Mesothelial cell of epicardium (in vitro differentiated cells): ENCODE data around the gene GDF11. TPM values are rescaled to one million over a fixed set of nuclear protein-coding genes. Genes with fewer than 3 reads are reported as not detected.

Experiments used
- DNase-seq, 2 experiments: peaks; one replicate each; pipeline ENCODE4 v3.0.0; 2021; ENCODE audit warnings: low spot score in 2 of 2; ENCODE audit not compliant: unreplicated experiment in 2 of 2
- H3K27ac Mint-ChIP-seq: 2 replicates; pipeline ENCODE4 v1.8.0; 2021; ENCODE audit warnings: mixed read lengths
- H3K27me3 Mint-ChIP-seq: 2 replicates; pipeline ENCODE4 v1.8.0; 2021; ENCODE audit warnings: low read depth, mixed read lengths
- H3K36me3 Mint-ChIP-seq: 2 replicates; pipeline ENCODE4 v1.8.0; 2021; ENCODE audit warnings: mixed read lengths
- H3K4me1 Mint-ChIP-seq: 2 replicates; pipeline ENCODE4 v1.8.0; 2021; ENCODE audit warnings: mixed read lengths
- H3K4me3 Mint-ChIP-seq: 2 replicates; pipeline ENCODE4 v1.8.0; 2021; ENCODE audit warnings: mild to moderate bottlenecking, moderate library complexity, mixed read lengths
- H3K9me3 Mint-ChIP-seq: 2 replicates; pipeline ENCODE4 v1.8.0; 2021; ENCODE audit warnings: mixed read lengths
- total RNA-seq: library from RNA; stranded (reverse); gene quantifications from 3 replicates; pipeline ENCODE4 v1.2.1, GENCODE V29; 2021
- TF ChIP-seq, protein P1 (sequence below): fragments of 200-600 bp; sonication (generic); IDR thresholded peaks from one replicate; pipeline ENCODE4 v1.5.0; 2021; ENCODE audit warnings: antibody characterized with exemption; ENCODE audit not compliant: unreplicated experiment

GDF11 gene
- total RNA-seq, 1 donor from 2014 or later: 18.1 TPM

DNA sequence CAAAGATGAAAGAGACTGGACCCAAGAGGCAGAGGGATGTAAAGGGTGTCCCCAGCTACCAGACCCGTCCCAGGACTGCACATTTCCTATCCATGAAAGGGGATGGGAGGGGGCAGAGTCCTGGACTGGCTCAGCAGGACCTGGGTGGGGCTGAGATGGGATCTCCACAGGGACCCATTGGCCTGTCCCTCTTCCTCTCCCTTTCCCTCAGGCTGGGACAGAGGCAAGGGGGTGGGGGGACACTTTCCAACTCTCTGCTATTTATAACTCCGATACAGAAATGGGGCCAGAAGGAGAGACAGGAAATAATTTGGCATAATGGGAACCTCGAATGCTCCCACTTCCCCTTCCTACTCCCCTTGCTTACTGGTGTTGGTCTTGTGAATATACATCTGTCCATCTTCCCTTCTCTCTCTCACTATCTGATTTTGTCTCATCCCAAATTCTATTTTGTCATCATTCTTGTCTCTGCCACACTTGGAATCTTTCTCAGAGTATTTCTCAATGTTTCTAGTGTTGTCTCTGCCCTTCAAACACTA, 34.2 kb upstream of the GDF11 start:
- Mint-ChIP-seq H3K27ac (no peak overlapping the region), H3K4me3 (peak overlapping the region; percentile 74), H3K4me1 (peaks cover 17% of the 10 kb centered on the region), H3K27me3 (peaks cover 84% of the 10 kb centered on the region), H3K36me3 (no peaks in the 10 kb centered on the region), H3K9me3 (no peaks in the 10 kb centered on the region)
- TF ChIP-seq, protein P1, sequence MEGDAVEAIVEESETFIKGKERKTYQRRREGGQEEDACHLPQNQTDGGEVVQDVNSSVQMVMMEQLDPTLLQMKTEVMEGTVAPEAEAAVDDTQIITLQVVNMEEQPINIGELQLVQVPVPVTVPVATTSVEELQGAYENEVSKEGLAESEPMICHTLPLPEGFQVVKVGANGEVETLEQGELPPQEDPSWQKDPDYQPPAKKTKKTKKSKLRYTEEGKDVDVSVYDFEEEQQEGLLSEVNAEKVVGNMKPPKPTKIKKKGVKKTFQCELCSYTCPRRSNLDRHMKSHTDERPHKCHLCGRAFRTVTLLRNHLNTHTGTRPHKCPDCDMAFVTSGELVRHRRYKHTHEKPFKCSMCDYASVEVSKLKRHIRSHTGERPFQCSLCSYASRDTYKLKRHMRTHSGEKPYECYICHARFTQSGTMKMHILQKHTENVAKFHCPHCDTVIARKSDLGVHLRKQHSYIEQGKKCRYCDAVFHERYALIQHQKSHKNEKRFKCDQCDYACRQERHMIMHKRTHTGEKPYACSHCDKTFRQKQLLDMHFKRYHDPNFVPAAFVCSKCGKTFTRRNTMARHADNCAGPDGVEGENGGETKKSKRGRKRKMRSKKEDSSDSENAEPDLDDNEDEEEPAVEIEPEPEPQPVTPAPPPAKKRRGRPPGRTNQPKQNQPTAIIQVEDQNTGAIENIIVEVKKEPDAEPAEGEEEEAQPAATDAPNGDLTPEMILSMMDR: no peak
- no peak for DNase-seq

DNA sequence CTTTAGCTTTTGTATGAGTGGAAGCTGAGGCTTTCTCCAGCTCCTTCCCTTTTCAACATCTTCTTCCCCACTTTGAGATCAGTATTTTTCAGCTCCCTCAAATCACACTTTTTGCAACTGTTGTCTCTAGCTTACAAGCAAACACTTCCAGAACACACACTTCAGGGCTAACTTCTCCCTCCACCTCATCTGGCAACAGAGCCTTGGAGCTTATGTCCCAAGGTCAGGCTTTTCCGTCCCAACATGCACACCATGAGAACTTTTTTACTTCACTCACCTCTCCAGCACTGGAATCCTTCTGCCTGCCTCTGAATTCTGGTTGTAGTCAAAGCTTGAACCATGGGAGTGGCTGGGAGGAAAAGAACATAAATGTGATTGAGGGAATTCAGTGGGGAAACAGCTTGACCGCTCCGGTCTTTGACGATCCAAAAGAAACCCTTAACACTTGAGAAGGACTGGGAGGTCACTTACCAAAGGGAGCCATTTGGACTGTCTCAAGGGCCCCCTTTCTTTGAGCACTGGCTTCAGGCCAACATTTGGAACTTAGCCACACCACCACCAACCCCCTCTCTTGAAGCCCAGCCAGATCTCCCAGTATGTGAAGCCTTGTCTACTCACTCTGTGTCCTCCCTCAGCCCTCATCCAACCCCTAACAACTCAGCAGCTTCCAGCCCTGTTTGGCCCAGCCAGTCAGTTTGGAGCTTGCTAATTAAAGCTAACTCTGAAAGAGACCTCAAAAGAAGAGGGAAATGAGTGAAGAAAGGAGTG, 31.0 kb upstream of the GDF11 start:
- H3K27me3 Mint-ChIP-seq: peaks cover 62% of the 10 kb centered on the region
- DNase-seq: no peak
- H3K9me3 Mint-ChIP-seq: no peaks in the 10 kb centered on the region
- peaks cover 29% of the 10 kb centered on the region for H3K4me1 Mint-ChIP-seq
- TF ChIP-seq, protein P1: no peak
- H3K4me3 Mint-ChIP-seq: no peak overlapping the region
- H3K27ac Mint-ChIP-seq: no peak overlapping the region
- no peaks in the 10 kb centered on the region for H3K36me3 Mint-ChIP-seq

DNA sequence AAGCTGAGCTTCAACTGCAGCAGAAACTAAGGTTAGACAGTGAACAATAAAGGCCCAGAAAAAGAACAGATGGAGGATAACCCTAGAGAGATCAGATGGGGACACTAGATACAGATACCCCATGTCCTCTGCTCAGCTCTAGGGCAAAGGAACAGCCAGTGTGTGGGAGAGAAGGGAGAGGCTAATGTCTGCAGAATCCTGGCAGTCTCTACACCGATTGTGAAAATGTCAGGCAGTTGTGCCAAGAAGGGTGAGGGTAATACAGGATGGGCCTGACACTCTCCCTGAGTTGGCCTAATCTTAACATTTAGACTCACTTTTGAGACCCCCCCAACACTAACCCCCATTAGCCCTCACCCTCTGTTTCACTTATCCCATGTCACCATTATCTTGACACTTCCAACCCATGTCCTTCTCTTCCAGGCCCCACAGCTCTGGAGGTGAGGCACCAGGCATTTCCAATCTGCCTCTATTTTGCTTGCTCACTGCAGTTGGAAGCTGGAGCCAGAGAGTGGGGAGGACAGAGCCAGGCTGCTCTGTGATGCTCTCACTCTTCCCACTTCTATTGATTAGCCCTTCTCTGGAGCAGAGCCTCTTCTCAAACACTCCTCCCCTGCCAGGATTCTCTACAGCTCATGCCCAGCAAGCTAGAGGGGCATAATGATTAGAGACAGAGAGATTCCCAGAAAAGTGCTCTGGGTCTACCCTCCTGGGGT, 30.1 kb upstream of the GDF11 start:
- DNase-seq: no peak
- Mint-ChIP-seq H3K4me3 (no peak overlapping the region), H3K27me3 (peaks cover 57% of the 10 kb centered on the region), H3K9me3 (no peaks in the 10 kb centered on the region), H3K27ac (no peak overlapping the region), H3K36me3 (no peaks in the 10 kb centered on the region), H3K4me1 (peaks cover 33% of the 10 kb centered on the region)
- TF ChIP-seq, protein P1: no peak

DNA sequence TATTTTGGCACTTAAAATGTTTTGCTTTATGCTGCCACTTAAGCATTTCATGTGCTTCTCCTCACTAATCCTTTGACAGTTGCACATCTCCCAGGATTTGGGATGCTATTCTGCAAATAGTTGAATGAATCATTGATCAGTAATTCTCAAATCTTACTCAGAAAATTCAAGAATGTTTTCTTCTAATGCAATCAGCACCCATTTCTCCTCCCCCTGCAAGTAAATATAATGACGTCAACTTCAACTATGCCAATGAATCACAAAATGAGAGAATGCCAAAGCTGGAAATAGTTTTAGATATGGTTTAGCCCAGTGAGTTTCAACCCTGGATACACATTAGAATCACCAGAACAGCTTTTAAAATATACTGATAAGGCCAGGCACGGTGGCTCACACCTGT, 29.2 kb upstream of the GDF11 start:
- no peak for DNase-seq
- H3K4me1 Mint-ChIP-seq: peaks cover 35% of the 10 kb centered on the region
- H3K9me3 Mint-ChIP-seq: no peaks in the 10 kb centered on the region
- no peaks in the 10 kb centered on the region for H3K36me3 Mint-ChIP-seq
- peaks cover 49% of the 10 kb centered on the region for H3K27me3 Mint-ChIP-seq
- no peak overlapping the region for H3K27ac Mint-ChIP-seq
- TF ChIP-seq, protein P1: no peak
- no peak overlapping the region for H3K4me3 Mint-ChIP-seq

DNA sequence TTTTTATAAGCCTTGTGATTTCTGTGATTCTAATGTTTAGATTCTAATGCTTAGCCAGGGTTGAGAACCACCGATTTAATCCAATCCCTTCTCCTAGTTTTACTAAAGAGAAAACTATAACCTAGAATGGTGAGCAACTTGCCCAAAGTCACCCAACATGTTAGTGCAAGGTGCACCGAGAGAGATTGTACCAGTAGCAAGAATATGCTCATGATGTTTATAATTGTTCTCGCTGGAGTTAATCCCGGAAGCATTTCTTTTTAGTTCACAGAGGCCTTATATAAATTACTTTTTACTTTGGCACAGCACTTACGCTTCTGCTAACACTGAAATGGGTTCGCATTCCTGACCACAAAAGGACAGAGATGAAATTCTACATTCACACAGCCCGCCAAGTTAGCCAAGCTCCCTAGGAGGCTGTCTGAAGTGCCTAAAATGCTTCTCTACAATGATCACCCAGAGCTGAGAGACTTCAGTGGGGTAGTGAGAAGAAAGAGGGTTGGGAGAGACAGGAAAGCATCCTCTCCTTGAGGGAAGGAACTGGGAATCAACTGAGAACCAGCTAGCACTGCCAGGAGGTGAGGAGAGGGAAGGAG, 27.7 kb upstream of the GDF11 start:
- Mint-ChIP-seq H3K27ac (peak overlapping the region; percentile 98), H3K9me3 (no peaks in the 10 kb centered on the region), H3K4me3 (peak overlapping the region; percentile 93), H3K36me3 (no peaks in the 10 kb centered on the region), H3K4me1 (peaks cover 34% of the 10 kb centered on the region), H3K27me3 (peaks cover 33% of the 10 kb centered on the region)
- TF ChIP-seq, protein P1: no peak
- DNase-seq: no peak
